ENCODE measurements around the gene PTPN7.
"Not testable (repeated sequence)": the region's sequence is repeated elsewhere in the genome, so short reads cannot be mapped to it uniquely, and the experiment has no call there.

Gene PTPN7

DNA sequence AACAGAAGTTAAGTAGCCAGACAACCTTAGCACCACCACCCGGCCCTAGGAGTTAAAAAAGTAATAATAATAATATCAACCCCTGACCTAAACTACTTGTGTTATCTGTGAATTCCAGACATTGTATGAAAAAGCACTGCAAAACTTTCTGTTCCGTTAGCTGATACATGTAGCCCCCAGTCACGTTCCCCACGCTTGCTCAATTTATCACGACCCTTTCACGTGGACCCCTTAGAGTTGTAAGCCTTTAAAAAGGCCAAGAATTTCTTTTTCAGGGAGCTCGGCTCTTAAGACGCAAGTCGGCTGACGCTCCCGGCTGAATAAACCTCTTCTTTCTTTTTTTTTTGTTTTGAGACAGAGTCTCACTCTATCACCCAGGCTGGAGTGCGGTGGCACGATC, 6.7 kb upstream of the PTPN7 start:
- not testable (repeated sequence) for DNase-seq (ENCODE audit: low spot score)

GRCh38 chr1:202165942-202166843, 5.8 kb upstream of the PTPN7 start:
- DNase-seq (ENCODE audit: low spot score): no peak

DNA sequence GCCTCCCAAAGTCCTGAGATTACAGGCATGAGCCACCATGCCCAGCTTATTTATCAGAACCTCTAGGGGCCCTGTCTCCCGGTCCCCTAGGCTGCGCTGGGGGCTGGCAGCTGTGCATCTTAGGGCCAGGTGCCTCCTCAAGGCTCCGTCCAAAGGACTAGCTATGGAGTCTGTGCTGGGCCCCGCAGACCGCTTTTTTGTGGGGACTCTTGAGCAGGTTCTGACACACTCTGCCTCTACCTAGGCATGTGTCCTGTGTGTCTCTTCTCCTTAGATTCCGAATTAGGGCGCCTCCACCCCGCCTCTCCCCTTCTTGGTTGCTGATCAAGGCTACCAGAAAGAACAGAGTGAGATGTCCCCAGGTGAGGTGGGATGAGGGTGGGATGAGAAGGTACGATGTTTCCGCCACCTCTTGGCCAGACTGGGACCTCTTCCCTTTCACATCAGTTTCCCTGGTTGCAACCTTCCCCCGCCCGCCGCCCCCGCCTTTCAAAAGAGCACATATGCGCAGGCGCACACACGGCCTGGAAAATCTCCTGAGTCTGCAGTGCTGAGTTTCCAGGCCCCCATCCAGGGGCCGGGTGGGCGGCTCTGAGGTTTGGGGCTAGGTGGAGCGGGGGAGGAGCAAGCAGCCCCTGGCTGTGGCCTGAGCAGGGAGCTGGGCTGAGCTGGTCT, 5.0 kb upstream of the PTPN7 start:
- DNase-seq (ENCODE audit: low spot score): peak; percentile 88

DNA sequence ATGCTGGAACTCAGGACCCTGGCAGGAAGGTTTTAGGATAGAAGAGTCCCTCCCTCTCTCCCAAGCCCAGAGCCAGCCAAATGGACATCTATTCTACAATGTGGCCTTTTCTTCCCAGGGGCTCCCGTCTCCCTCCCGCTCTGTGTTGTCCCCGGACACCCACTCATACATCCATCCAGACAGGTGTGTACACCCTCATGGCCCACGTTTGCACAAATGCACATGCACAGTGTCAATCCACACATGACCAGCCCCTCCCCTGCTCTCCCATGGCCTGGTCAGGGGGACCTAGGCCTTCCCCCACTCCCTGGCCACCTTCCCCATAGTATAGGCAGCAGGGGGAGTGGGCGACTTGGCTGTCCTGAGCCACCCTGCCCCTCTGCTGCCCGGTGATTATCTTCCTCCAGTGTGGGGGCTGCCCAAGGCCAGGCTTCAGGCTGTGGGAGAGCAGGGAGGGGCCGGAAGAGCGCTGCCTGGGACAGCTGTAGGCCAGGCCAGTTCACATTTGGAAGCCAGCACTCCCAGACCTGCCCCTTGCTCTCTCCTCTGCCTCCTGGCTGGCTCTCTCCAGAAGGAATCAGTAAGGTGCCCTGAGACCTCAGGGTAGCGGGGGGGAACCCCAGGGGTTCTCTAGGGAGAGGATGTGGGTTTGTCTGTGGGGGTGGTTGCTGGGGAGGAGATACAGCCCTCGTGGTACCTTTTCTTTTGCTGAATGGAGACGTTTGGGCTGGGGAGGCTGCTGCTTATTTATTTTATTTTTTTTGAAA, 4.1 kb upstream of the PTPN7 start:
- DNase-seq (ENCODE audit: low spot score): no peak

GRCh38 chr1:202163281-202164270, 3.2 kb upstream of the PTPN7 start:
- DNase-seq (ENCODE audit: low spot score): no peak

DNA sequence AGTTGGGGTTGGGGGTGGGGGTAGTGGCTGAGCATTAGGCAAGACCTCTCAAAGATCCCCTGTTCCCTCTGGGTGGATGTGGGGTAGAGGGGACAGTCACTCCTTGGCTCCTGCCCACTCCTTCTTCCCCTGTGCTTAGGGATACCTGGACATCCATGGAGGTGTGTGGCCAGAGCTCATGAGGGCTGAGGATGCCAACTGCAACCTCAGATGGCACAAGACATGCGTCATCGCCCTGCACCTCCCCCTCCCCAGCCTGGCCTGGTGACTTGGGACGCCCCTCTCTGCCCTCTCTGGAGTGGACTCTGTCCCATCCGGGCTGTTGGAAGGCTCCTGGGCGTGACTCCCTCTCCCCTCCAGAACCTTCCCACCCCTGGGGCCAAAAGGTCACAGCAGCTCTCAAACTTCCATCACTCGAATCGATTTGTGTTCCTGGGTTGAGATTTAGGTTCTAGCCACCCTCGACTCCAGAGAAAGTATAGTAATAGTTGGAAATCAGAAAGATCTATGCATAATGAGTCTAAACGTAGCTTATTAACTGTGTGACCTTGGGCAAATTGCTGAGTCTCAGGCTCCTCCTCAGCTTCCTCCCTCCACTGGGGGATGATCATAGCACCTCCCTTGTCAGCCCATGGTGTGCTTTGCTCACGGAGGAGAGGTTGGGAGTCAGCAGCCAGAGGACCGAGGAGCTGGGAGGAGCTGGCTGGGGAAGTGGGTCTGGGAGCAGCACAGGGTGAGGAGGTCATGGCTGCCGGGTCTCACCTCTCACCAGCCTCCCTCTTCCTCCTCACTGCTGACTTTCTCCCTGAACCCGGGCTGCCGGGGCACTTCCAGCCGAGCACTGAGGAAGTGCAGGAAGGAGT, 2.2 kb upstream of the PTPN7 start:
- no peak for DNase-seq (ENCODE audit: low spot score)

- DNase-seq (ENCODE audit: low spot score): no peak
Measured at GRCh38 chr1:202162047-202162417, 1.6 kb upstream of the PTPN7 start.

GRCh38 chr1:202161151-202162046, 997 bp upstream of the PTPN7 start:
- no peak for DNase-seq (ENCODE audit: low spot score)

DNA sequence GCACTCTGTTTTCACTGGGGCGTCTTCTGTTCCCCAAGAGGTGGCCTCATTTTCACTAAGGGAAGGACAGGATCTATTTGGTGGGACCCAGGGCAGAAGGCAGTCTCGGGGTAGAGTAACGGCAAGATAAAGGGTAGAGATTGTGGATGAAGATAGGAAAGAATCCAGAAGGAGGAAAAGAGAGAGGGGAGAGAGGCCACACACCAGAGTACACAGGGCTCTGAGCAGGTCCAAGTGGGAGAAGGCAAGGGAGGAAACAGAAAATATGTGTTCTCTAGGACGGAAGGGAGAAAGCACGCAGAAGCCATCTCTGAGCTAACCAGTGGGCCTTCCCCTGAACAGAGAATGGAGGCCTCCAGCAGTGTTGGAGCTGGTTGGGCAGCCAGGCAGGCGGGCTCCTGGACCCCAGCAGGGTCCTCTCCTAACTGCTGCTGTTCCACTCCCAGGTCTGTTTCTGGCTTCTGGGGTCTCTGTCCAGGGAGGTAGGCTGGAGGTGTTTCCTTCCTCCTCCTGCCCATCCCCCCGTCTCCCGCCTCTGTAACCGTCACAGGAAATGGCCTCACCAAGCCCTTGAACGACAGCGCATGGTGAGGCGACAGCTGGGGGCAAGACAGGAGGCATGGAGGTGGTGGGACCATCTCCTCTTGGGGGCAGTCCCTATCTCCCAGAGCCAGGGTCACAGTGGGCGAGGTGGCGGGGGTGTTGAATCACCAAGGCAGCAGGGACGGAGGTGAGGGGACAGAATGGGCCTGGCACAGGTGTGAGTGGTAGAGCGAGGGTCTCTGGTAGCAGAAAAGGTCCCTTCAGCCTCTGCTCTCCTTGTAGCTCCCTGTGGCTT, 649 bp downstream of the PTPN7 start:
- no peak for DNase-seq (ENCODE audit: low spot score)

DNA sequence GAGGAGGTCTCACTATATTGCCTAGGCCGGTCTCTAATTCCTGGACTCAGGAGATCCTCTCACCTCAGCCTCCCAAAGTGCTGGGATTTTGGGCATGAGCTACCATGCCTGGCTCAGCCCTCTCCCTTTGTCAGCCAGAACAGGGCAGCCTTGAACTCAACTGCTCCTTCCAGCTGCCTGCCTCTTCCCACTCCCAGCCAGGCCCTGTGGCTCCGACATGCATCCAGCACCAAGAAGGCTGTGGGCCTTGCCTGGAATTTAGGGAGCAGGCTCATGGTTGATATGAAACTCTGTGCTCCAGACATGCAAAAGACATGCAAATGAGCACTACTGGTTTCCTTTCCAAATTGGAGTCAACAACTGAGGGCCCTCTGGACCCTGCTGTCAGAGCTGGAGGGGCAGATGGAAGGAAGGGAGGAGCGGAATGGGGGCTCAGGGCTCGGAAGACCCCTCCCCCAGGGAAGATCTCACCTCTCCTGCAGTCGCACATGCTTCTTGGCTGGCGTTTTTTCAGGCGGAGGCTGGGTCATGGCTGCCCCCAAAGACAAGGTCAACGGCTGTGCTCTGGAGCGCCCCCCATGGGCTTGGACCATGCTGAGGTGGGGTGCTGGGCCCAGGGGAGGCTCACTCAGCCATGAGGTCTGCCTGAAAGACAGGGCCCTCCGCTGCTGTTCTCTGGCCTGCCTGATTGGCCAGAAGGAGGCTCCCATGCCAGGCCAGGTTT, 1.4 kb downstream of the PTPN7 start:
- DNase-seq (ENCODE audit: low spot score): no peak

DNA sequence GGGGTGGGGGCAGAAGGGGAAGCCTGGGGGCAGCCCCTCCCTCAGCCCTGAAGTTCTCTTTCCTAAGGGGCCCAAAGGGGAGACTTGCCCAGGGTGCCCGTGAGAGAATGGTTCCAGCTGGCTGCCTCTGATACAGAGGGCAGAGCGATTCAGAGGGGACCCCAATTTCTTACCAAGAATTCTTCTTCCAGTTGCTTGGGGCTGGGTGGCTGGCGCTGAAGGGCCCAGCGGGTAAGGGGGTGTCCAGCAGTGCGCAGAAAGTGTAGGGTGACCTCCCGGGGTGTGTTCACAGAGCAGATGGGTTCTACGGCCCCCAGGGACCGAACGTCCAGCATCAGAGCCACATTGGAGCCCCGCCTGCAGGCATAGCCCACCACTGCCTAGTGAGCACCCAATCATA, 2.5 kb downstream of the PTPN7 start:
- no peak for DNase-seq (ENCODE audit: low spot score)

DNA sequence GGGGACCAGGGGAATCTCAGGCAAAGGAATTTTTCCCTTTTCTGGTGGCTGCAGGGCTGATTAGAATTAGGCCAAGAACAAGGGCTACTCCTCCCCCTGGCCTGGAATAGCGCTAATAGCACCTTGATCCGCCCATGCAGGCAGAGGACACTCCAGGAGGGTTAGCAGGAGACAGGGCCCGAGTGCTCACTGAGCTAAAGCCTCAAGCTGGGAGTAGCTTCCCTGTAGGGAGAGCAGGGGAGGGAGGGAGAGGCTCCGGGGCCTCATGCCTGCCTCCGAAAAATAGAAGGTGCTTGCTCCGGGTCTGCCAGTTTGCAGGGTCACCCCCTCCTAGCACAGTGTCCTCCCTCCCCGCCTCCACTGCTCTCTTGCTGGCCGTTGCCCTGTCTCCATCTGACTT, 3.8 kb downstream of the PTPN7 start:
- no peak for DNase-seq (ENCODE audit: low spot score)

GRCh38 chr1:202155478-202156021, 4.9 kb downstream of the PTPN7 start:
- no peak for DNase-seq (ENCODE audit: low spot score)

- DNase-seq (ENCODE audit: low spot score): no peak
Measured at GRCh38 chr1:202154766-202155477, 5.5 kb downstream of the PTPN7 start.

- no peak for DNase-seq (ENCODE audit: low spot score)
Measured at GRCh38 chr1:202154148-202154765, 6.1 kb downstream of the PTPN7 start.

DNA sequence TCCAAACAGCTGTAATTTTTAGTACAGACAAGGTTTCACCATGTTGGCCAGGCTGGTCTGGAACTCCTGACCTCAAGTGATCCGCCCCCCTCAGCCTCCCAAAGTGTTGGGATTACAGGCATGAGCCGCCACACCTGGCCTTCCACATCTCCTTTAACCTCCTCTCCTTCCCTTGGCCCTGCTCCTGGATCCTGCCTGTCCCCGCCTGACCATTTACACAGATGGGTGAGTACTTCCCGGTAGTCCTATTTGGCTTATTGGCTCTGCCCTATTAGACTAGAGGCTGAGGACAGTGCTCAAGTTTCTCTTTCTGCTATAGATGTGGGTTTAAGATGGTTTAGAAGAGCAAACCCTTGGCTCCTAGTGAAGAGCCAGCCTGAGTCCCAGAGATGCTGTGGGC, 7.1 kb downstream of the PTPN7 start:
- no peak for DNase-seq (ENCODE audit: low spot score)
